Measurements from ENCODE around the gene FBXO21.

DNA sequence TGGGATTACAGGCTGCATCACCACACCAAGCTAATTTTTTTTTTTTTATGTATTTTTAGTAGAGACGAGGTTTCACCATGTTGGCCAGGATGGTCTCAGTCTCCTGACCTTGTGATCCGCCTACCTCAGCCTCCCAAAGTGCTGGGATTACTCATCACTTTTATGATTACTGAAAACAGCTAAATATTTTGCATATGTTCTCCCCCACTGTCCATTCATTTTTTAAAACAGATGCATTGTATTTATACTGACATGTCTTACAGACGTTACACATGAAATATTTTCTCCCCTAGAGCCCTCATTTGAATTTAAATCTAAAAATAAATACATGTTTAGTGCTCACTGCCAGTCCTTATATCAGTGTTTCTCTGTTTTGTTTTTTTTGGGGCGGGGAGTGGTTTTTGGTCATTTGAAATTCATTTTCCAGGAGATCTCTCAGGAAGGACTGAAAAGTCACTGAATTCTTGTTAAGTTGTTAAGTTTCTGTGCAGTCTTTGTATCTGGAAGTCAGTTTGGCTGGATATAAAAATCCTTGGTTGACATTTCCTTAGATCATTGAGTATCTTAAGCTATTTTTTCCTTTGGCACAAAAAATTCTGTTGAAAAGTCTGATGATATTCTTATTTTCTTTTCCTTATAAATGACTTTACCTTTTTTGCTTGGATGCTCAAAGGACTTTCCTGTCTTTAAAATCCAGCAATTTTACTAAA lies 9.4 kb downstream of the FBXO21 start:
- TF ChIP-seq, protein P1, sequence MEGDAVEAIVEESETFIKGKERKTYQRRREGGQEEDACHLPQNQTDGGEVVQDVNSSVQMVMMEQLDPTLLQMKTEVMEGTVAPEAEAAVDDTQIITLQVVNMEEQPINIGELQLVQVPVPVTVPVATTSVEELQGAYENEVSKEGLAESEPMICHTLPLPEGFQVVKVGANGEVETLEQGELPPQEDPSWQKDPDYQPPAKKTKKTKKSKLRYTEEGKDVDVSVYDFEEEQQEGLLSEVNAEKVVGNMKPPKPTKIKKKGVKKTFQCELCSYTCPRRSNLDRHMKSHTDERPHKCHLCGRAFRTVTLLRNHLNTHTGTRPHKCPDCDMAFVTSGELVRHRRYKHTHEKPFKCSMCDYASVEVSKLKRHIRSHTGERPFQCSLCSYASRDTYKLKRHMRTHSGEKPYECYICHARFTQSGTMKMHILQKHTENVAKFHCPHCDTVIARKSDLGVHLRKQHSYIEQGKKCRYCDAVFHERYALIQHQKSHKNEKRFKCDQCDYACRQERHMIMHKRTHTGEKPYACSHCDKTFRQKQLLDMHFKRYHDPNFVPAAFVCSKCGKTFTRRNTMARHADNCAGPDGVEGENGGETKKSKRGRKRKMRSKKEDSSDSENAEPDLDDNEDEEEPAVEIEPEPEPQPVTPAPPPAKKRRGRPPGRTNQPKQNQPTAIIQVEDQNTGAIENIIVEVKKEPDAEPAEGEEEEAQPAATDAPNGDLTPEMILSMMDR (IDR thresholded peaks at IDR 0.05) = no peak
- TF ChIP-seq ZFX (IDR thresholded peaks at IDR 0.05; ENCODE audit: borderline replicate concordance) = no peak

Measured in 22Rv1 (cell line).